Measurements from ENCODE around the gene FRMD5. TPM values are rescaled to one million over a fixed set of nuclear protein-coding genes. Genes with fewer than 3 reads are reported as not detected.

The FRMD5 gene
- total and polyA plus RNA-seq, 2 donors, result 0.32 to 2.9 TPM

DNA sequence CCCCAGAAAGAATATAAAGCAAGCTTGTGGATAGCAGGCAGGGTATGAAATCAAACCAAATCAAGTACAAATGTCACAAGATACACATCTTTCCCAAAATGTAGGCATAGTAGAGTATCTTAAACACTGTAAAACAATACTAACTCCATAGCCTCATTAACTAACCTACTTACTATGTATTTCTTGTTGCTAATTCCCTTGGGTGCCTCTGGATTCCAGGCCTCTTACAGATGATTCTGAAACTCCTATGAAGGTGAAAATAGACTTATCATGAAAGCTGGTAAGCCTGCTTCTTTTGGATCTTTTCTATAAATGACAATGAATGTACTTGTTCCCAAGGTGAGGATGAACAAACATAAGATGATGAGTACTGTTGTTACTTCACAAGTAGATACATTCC lies 93.8 kb downstream of the FRMD5 start:
- Histone ChIP-seq H3K4me3 (ENCODE audit: low read depth, low read length) (no peak overlapping the region), H3K36me3 (ENCODE audit: insufficient read depth) (no peaks in the 10 kb centered on the region), H3K27ac (ENCODE audit: low read depth) (no peak overlapping the region), H3K4me1 (ENCODE audit: insufficient read depth) (no peaks in the 10 kb centered on the region)
- DNase-seq (ENCODE audit: extremely low spot score), result no peak

DNA sequence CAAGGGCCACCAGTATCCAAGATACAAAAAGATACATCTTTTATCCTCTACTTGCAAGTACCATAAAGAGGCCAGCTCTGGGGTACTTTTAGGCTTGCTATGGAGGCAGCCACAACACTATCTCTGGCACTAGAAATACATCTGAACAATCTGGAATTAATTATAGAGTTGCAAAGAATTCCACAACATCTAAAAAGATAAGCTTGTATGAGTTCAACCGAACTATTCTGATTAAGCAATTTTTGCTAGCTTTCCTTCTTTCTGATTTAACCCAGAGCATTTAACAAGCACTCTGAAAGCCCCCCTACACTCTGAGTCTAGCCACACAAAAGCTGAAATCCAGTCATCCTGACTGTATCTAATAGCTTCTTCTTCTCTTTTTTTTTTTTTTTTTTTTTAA lies 95.4 kb downstream of the FRMD5 start:
- DNase-seq (ENCODE audit: extremely low spot score), result no peak
- Histone ChIP-seq H3K36me3 (ENCODE audit: insufficient read depth) (no peaks in the 10 kb centered on the region), H3K4me1 (ENCODE audit: insufficient read depth) (no peaks in the 10 kb centered on the region), H3K27ac (ENCODE audit: low read depth) (no peak overlapping the region), H3K4me3 (ENCODE audit: low read depth, low read length) (no peak overlapping the region)
- WGBS, result 37% methylated on average over 1 of the region's 1 CpG

DNA sequence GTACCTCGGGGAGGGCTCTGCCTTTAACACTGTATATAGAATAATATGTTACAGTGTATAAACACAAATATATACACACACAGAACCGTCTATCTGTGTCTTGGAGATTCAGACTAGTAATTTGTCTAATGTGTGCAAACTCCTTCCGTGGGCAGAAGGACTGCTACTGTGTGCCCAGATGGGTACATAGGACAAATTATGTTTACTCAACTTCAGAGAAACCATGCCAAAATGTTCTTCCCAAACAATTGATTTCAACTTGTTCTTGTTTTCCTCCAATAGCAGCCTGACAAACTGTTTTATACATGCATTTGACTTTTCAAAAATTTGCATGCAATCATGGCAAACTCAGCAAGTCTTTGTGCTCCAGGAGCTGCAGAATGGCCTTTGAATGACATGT lies 97.5 kb downstream of the FRMD5 start:
- DNase-seq (ENCODE audit: extremely low spot score), result no peak
- H3K36me3 ChIP-seq (ENCODE audit: insufficient read depth), result no peaks in the 10 kb centered on the region
- no peak overlapping the region for H3K27ac ChIP-seq (ENCODE audit: low read depth)
- 37% methylated on average over 3 of the region's 3 CpGs for WGBS
- H3K4me3 ChIP-seq (ENCODE audit: low read depth, low read length), result no peak overlapping the region
- H3K4me1 ChIP-seq (ENCODE audit: insufficient read depth), result no peaks in the 10 kb centered on the region

DNA sequence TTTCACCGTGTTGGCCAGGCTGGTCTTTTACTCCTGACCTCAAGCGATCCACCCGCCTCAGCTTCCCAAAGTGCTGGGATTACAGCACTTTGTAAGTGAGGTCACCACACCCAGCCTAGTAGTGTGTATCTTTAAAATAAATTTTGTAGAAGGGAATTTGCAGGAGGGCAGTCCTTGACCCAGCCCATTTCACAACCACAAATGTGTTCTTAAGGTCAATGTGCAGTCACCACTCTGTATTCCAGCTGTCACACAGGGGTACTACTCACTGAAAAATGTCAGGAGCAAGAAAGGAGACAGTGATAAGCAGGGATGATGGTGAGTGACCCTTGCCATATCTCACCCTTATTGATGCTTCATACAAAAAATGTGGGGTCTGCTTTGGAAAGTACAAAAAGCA lies 98.5 kb downstream of the FRMD5 start:
- no peak for DNase-seq (ENCODE audit: extremely low spot score)
- no peaks in the 10 kb centered on the region for H3K4me1 ChIP-seq (ENCODE audit: insufficient read depth)
- no peaks in the 10 kb centered on the region for H3K36me3 ChIP-seq (ENCODE audit: insufficient read depth)
- H3K4me3 ChIP-seq (ENCODE audit: low read depth, low read length), result no peak overlapping the region
- no peak overlapping the region for H3K27ac ChIP-seq (ENCODE audit: low read depth)
- 94% methylated on average over 3 of the region's 3 CpGs for WGBS

DNA sequence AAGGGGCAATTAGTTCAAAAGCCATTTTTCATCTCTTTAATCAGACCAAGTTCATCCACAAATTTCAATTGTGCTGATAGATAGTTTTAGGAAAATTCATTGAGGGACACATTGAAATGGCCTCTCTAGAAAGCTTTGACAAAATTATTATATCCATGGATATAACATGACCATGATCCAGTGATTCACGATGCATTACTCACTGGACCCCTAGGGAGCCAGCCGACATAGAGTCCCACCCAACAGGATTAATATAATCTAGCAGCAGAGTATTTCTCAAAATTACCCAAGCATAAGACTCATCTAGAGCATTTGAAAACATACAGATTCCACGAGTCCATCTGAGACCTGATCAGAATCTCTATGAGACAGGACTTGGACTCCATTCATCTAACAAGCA lies 100.3 kb downstream of the FRMD5 start:
- no peak overlapping the region for H3K4me3 ChIP-seq (ENCODE audit: low read depth, low read length)
- DNase-seq (ENCODE audit: extremely low spot score), result no peak
- H3K36me3 ChIP-seq (ENCODE audit: insufficient read depth), result no peaks in the 10 kb centered on the region
- 84% methylated on average over 3 of the region's 3 CpGs for WGBS
- H3K27ac ChIP-seq (ENCODE audit: low read depth), result no peak overlapping the region
- no peaks in the 10 kb centered on the region for H3K4me1 ChIP-seq (ENCODE audit: insufficient read depth)

DNA sequence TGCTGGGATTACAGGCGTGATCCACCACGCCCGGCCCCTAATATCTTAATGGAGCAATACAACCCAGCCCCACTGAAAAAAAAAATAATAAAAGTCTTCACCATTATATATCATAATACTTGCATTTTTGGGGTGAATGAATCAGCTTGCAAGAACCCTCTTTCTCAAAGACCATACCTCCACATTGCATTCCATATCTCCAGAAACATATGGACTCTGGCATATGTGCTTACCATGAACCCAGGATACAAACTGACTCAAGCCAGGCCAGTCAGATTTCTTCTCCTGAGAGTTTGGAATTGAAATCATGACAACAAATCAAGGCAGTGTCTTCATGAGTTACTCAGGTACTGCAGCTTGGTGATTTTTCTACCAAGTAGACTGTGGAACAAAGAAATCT lies 101.2 kb downstream of the FRMD5 start:
- Histone ChIP-seq H3K4me1 (ENCODE audit: insufficient read depth) (no peaks in the 10 kb centered on the region), H3K27ac (ENCODE audit: low read depth) (no peak overlapping the region), H3K4me3 (ENCODE audit: low read depth, low read length) (no peak overlapping the region), H3K36me3 (ENCODE audit: insufficient read depth) (no peaks in the 10 kb centered on the region)
- no peak for DNase-seq (ENCODE audit: extremely low spot score)
- 95% methylated on average over 3 of the region's 3 CpGs for WGBS

DNA sequence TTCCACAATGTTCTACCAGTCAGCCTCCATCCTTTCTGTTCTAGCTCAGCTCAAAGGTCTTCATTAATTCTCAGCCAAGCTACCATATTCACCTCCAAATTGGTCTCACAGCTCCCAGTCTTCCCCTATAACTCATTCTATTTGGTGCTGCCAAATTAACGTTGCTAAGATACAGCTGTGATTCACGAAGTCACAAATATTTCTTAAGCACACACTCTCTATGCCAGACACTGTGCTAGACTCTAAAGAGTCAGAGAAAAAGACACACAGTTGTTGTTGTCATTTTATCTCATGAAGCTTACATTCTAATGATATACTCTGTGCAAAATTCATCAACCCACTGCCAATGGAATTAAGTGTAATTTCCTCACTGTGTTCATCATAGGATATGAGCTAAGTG lies 102.8 kb downstream of the FRMD5 start:
- DNase-seq (ENCODE audit: extremely low spot score), result no peak
- Histone ChIP-seq H3K36me3 (ENCODE audit: insufficient read depth) (no peaks in the 10 kb centered on the region), H3K4me1 (ENCODE audit: insufficient read depth) (no peaks in the 10 kb centered on the region), H3K4me3 (ENCODE audit: low read depth, low read length) (no peak overlapping the region), H3K27ac (ENCODE audit: low read depth) (no peak overlapping the region)
- 39% methylated on average over 2 of the region's 2 CpGs for WGBS

DNA sequence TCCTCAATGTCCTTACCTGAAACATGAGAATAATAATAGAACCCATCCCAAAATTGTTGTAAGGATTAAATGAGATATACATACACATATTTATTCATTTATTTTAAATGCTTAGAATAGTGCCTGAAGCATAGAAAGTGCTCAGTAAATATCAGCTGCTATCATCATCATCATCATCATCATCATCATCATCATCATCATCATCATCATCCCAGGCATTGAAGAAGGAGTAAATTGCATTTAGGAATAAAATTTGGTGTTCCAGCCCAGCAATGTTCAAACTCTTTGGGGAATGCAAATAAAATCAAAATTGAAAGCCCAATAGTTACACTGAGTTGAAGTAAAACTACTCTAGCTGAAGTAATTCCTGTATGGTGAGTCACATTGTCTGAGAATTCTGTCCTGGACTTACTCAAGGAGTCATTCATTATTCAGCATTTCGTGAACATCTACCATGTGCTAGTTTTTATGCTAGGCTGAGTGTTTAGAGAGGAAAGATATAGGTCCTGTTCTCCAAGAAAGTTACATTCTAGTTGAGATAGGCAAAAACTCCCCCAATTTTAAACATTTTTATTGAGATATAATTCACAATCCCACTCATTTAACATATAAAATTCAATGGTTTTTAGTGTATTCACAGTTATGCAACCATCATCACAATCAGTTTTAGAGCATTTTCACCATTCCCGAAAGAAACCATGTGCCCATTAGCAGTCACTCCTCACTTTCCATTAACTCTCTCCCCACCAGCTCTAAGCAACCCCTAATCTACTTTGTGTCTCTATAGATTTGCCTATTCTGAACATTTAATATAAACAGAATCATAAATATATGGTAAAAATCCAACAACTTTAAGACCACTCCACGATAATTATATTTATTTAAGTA lies 107.2 kb downstream of the FRMD5 start:
- H3K4me1 ChIP-seq (ENCODE audit: insufficient read depth), result no peaks in the 10 kb centered on the region
- WGBS, result 46% methylated on average over 3 of the region's 3 CpGs
- no peak overlapping the region for H3K4me3 ChIP-seq (ENCODE audit: low read depth, low read length)
- no peak overlapping the region for H3K27ac ChIP-seq (ENCODE audit: low read depth)
- no peak for DNase-seq (ENCODE audit: extremely low spot score)
- no peaks in the 10 kb centered on the region for H3K36me3 ChIP-seq (ENCODE audit: insufficient read depth)

DNA sequence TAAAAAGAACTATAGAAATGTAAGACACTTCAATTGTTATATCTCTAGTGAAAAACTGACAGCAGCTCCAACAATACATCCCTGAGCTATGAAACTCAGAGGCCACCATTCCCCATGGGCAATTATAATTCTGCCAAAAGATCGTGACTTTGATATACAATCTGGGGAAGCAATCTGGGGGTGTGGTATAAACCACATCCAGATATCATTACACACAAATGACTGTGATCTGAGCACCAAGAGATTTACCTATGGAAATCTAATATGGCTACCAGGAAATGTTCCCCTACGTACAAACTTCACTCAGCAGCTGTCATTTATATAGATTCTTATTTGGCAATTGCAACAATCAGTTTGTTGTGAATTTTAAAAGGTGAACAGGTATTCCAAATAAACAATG lies 110.3 kb downstream of the FRMD5 start:
- no peak overlapping the region for H3K4me3 ChIP-seq (ENCODE audit: low read depth, low read length)
- H3K27ac ChIP-seq (ENCODE audit: low read depth), result no peak overlapping the region
- no peaks in the 10 kb centered on the region for H3K36me3 ChIP-seq (ENCODE audit: insufficient read depth)
- H3K4me1 ChIP-seq (ENCODE audit: insufficient read depth), result no peaks in the 10 kb centered on the region
- DNase-seq (ENCODE audit: extremely low spot score), result no peak
- WGBS, result 60% methylated on average over 2 of the region's 2 CpGs

DNA sequence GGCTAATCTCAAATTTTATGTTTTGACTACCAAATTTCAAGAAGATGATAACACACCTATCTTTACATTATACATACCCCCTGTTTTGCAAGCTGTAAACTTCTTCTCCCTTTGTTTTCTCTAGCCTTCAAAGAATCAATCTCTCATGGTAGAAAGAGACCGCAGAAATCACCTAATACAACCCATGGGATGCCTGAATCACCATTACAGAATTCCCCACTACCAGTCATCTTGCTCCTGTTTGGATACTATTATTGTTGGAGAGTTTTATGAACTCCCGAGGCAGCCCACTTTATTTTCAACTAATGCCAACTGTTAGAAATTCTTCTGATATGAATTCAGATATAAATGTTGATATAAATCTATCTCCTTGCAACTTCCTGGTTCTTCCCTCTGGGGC lies 110.9 kb downstream of the FRMD5 start:
- 64% methylated on average over 2 of the region's 2 CpGs for WGBS
- no peak overlapping the region for H3K27ac ChIP-seq (ENCODE audit: low read depth)
- no peak overlapping the region for H3K4me3 ChIP-seq (ENCODE audit: low read depth, low read length)
- H3K4me1 ChIP-seq (ENCODE audit: insufficient read depth), result no peaks in the 10 kb centered on the region
- no peaks in the 10 kb centered on the region for H3K36me3 ChIP-seq (ENCODE audit: insufficient read depth)
- DNase-seq (ENCODE audit: extremely low spot score), result no peak

DNA sequence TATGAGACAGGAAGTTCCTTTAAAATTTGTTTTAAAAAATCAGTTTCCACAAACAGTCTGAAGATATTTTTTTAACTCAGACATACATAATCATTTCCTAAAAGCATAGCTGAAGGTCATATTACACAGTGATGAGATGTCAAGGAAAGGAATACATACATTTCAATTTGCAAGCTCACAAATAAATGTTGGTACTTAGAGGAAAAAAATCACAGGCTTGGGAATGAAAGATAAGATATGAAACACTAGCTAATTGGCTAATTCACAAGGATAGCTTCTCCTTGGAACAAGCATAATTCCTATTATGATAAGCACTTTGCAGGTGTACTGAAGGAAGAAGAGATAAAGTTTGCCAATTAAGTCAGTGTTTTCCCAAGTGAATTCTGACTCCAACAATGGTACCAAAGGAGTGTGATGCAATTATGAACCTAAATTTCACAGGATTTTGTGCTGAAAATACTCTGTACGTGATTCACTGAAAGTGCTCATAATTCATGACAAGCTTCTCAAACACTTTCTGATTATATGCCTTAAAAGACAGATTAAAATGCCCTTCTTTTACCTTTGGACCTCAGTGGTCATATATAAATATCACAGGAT lies 112.4 kb downstream of the FRMD5 start:
- DNase-seq (ENCODE audit: extremely low spot score), result no peak
- no peak overlapping the region for H3K4me3 ChIP-seq (ENCODE audit: low read depth, low read length)
- no peak overlapping the region for H3K27ac ChIP-seq (ENCODE audit: low read depth)
- no peaks in the 10 kb centered on the region for H3K36me3 ChIP-seq (ENCODE audit: insufficient read depth)
- no peaks in the 10 kb centered on the region for H3K4me1 ChIP-seq (ENCODE audit: insufficient read depth)
- 59% methylated on average over 1 of the region's 1 CpG for WGBS

DNA sequence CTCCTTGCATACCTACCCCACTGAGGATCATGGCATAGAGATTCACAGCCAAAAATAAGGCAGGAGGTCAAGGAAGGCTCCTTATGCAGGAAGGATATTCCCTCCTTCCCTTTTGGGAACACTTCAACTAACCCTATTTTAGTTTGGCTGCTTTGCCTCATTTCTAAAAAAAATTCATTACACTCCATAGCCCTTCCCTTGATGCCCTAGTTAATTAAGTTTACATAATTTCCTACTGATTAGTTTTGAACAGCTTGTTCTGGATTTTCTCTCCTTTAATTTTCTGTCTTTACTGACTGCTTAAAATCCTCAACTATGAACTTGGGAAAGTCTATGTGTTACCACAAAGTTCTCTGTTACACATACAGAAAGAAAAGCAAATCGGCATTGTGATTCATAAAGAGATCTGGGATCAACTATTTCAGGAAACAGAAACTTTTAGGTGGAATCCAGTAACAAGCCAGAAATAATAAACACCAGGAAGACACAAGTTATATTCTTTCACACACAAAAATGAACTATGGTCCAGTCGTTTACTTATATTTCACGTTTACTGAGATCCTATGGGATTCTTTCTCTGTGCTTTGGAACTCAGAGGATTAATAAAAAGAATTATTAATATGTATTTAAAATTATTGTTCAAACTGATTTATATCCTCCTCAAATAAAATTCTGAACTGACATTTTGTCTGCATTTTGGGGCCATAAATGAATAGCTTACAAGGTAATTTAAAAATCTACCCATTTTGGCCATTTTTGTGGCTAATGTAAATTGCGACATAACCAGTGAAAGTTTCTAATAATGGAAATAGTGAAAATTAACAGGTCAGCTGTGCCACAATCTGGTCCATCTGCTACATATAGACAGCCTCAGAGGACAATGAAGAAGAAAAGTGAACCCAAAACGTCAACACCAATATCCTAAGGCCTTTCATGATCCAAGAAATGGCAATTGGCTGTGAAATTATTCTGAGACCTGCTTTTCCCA lies 113.8 kb downstream of the FRMD5 start:
- WGBS, result 81% methylated on average over 5 of the region's 5 CpGs
- Histone ChIP-seq H3K4me3 (ENCODE audit: low read depth, low read length) (no peak overlapping the region), H3K4me1 (ENCODE audit: insufficient read depth) (no peaks in the 10 kb centered on the region), H3K27ac (ENCODE audit: low read depth) (no peak overlapping the region), H3K36me3 (ENCODE audit: insufficient read depth) (no peaks in the 10 kb centered on the region)
- DNase-seq (ENCODE audit: extremely low spot score), result no peak

DNA sequence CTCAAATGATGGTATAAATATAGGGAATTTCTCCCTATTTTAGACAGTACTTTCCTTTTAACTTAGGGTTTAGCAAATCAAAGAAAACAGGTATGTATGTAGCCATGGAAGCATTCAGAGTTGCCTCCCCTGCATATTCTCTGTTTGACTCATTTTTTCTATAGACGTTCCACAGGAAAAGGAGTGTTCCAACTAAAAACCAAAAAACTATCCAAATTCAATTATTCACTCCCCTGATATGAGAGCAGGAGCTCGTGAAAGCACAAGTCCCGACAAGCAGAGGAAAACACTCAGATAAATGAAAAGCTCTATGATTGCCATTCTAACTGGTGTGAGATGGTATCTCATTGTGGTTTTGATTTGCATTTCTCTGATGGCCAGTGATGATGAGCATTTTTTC lies 119.5 kb downstream of the FRMD5 start:
- H3K36me3 ChIP-seq (ENCODE audit: insufficient read depth), result no peaks in the 10 kb centered on the region
- no peak overlapping the region for H3K4me3 ChIP-seq (ENCODE audit: low read depth, low read length)
- 63% methylated on average over 3 of the region's 3 CpGs for WGBS
- no peaks in the 10 kb centered on the region for H3K4me1 ChIP-seq (ENCODE audit: insufficient read depth)
- H3K27ac ChIP-seq (ENCODE audit: low read depth), result no peak overlapping the region
- DNase-seq (ENCODE audit: extremely low spot score), result no peak
